Progenitor cell of endocrine pancreas (in vitro differentiated cells): ENCODE measurements around the gene POTEI. TPM values are rescaled to one million over a fixed set of nuclear protein-coding genes. Genes with fewer than 3 reads are reported as not detected.
"Not testable (repeated sequence)": the region's sequence is repeated elsewhere in the genome, so short reads cannot be mapped to it uniquely, and the experiment has no call there.

ENCODE experiments used
- DNase-seq: peaks from one replicate; pipeline ENCODE4 v3.0.0; 2021; ENCODE audit warnings: low spot score; ENCODE audit not compliant: unreplicated experiment
- H3K27ac Mint-ChIP-seq: 2 replicates; pipeline ENCODE4 v1.8.0; 2021; ENCODE audit warnings: mild to moderate bottlenecking, moderate library complexity, mixed read lengths
- H3K27me3 Mint-ChIP-seq: 2 replicates; pipeline ENCODE4 v1.8.0; 2021; ENCODE audit warnings: mixed read lengths
- H3K36me3 Mint-ChIP-seq: 2 replicates; pipeline ENCODE4 v1.8.0; 2022; ENCODE audit warnings: mixed read lengths; ENCODE audit not compliant: insufficient read depth
- H3K4me1 Mint-ChIP-seq: 2 replicates; pipeline ENCODE4 v1.8.0; 2021; ENCODE audit warnings: low read depth, mixed read lengths
- H3K4me3 Mint-ChIP-seq: 2 replicates; pipeline ENCODE4 v1.8.0; 2021; ENCODE audit warnings: low read depth, mild to moderate bottlenecking, moderate library complexity, mixed read lengths
- H3K9me3 Mint-ChIP-seq: 2 replicates; pipeline ENCODE4 v1.8.0; 2021; ENCODE audit warnings: low read depth, mixed read lengths
- total RNA-seq: library from RNA; stranded (reverse); gene quantifications from 2 replicates; pipeline ENCODE4 v1.2.1, GENCODE V29; 2021

Gene POTEI
- total RNA-seq, 1 donor from 2014 or later, result 5.6 TPM

- not testable (repeated sequence) for H3K27ac Mint-ChIP-seq, H3K36me3 Mint-ChIP-seq, H3K4me1 Mint-ChIP-seq, DNase-seq, H3K9me3 Mint-ChIP-seq, H3K27me3 Mint-ChIP-seq, H3K4me3 Mint-ChIP-seq
These were observed 18.3 kb upstream of the POTEI start for GRCh38 chr2:130527365-130527967.

- not testable (repeated sequence) for H3K4me3 Mint-ChIP-seq, H3K36me3 Mint-ChIP-seq, H3K27me3 Mint-ChIP-seq, DNase-seq, H3K9me3 Mint-ChIP-seq, H3K27ac Mint-ChIP-seq, H3K4me1 Mint-ChIP-seq
These were observed 13.3 kb upstream of the POTEI start for GRCh38 chr2:130522390-130522789.

GRCh38 chr2:130520992-130521391, 11.9 kb upstream of the POTEI start, which contains the start of gene CFC1B:
Gene CFC1B, plus strand, starts transcription at chr2:130521222. Its CDS starts 263 bp downstream, at chr2:130521485.
- not testable (repeated sequence) for H3K27ac Mint-ChIP-seq, H3K27me3 Mint-ChIP-seq, H3K4me1 Mint-ChIP-seq, H3K4me3 Mint-ChIP-seq, H3K36me3 Mint-ChIP-seq, H3K9me3 Mint-ChIP-seq, DNase-seq

- not testable (repeated sequence) for H3K9me3 Mint-ChIP-seq, H3K36me3 Mint-ChIP-seq, H3K4me3 Mint-ChIP-seq, DNase-seq, H3K4me1 Mint-ChIP-seq, H3K27ac Mint-ChIP-seq, H3K27me3 Mint-ChIP-seq
These were observed 9.5 kb upstream of the POTEI start for GRCh38 chr2:130518516-130519106.

GRCh38 chr2:130511747-130512451, 2.8 kb upstream of the POTEI start:
- not testable (repeated sequence) for H3K36me3 Mint-ChIP-seq, H3K4me3 Mint-ChIP-seq, H3K9me3 Mint-ChIP-seq, H3K27ac Mint-ChIP-seq, H3K27me3 Mint-ChIP-seq, DNase-seq, H3K4me1 Mint-ChIP-seq

- H3K27ac Mint-ChIP-seq, H3K36me3 Mint-ChIP-seq, H3K4me1 Mint-ChIP-seq, H3K4me3 Mint-ChIP-seq, H3K9me3 Mint-ChIP-seq, H3K27me3 Mint-ChIP-seq, DNase-seq: not testable (repeated sequence)
These were observed 1.9 kb upstream of the POTEI start for GRCh38 chr2:130510807-130511746.

- not testable (repeated sequence) for H3K27me3 Mint-ChIP-seq, H3K36me3 Mint-ChIP-seq, H3K9me3 Mint-ChIP-seq, DNase-seq, H3K4me1 Mint-ChIP-seq, H3K4me3 Mint-ChIP-seq, H3K27ac Mint-ChIP-seq
These were observed 18.1 kb downstream of the POTEI start for GRCh38 chr2:130491073-130491472.

GRCh38 chr2:130455413-130455812, 53.7 kb downstream of the POTEI start:
- not testable (repeated sequence) for H3K4me1 Mint-ChIP-seq, H3K36me3 Mint-ChIP-seq, H3K27ac Mint-ChIP-seq, H3K9me3 Mint-ChIP-seq, DNase-seq, H3K27me3 Mint-ChIP-seq, H3K4me3 Mint-ChIP-seq

- H3K36me3 Mint-ChIP-seq, H3K9me3 Mint-ChIP-seq, H3K27ac Mint-ChIP-seq, H3K4me1 Mint-ChIP-seq, DNase-seq, H3K27me3 Mint-ChIP-seq, H3K4me3 Mint-ChIP-seq: not testable (repeated sequence)
These were observed 54.4 kb downstream of the POTEI start for GRCh38 chr2:130454712-130455083.

GRCh38 chr2:130453955-130454711, 55.0 kb downstream of the POTEI start:
- not testable (repeated sequence) for H3K4me1 Mint-ChIP-seq, H3K36me3 Mint-ChIP-seq

GRCh38 chr2:130452897-130453296, 56.2 kb downstream of the POTEI start:
- not testable (repeated sequence) for H3K9me3 Mint-ChIP-seq, DNase-seq, H3K27ac Mint-ChIP-seq, H3K27me3 Mint-ChIP-seq, H3K4me3 Mint-ChIP-seq, H3K36me3 Mint-ChIP-seq, H3K4me1 Mint-ChIP-seq

More at GRCh38 chr2:130453955-130454711, 55.0 kb downstream of the POTEI start:
- not testable (repeated sequence) for H3K9me3 Mint-ChIP-seq, H3K27ac Mint-ChIP-seq, H3K27me3 Mint-ChIP-seq, H3K4me3 Mint-ChIP-seq, DNase-seq

- not testable (repeated sequence) for DNase-seq, H3K36me3 Mint-ChIP-seq, H3K4me1 Mint-ChIP-seq, H3K27me3 Mint-ChIP-seq, H3K9me3 Mint-ChIP-seq, H3K4me3 Mint-ChIP-seq, H3K27ac Mint-ChIP-seq
These were observed 57.3 kb downstream of the POTEI start for GRCh38 chr2:130451823-130452222.
